ENCODE results near the gene MAP3K15. TPM values are rescaled to one million over a fixed set of nuclear protein-coding genes. Genes with fewer than 3 reads are reported as not detected.

Gene MAP3K15
- total and polyA plus RNA-seq, 2 experiments from 2014 or later = 0.33 to 0.48 TPM

DNA sequence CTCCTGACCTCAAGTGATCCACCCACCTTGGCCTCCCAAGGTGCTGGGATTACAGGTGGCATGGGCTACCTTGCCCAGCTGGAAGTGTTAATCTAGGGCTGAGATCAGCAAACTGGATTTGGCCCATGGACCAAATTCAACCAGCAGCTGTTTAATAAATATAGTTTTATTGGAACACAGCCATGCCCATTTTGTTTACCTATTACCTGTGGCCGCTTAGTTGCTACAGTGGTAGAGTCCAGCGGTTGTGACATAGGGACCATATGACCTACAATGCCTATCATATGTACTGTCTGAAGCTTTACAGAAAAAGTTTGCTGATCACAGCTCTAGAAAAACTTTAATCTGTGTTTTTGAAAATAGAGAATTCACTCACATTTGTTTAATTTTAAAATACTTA lies 188.7 kb downstream of the MAP3K15 start:
- Histone ChIP-seq H2AFZ (no peak overlapping the region), H3K9me2 (replicated peaks; ENCODE audit: insufficient read depth) (no peaks in the 10 kb centered on the region), H3K9me3 (ENCODE audit: low read depth) (no peaks in the 10 kb centered on the region), H3K4me1 (ENCODE audit: insufficient read depth) (no peaks in the 10 kb centered on the region), H3K36me3 (replicated peaks; ENCODE audit: insufficient read depth, low read depth) (no peaks in the 10 kb centered on the region), H3K4me2 (no peak overlapping the region), H3K27ac (no peak overlapping the region), H3K27me3 (no peaks in the 10 kb centered on the region), H3K79me2 (no peaks in the 10 kb centered on the region), H4K20me1 (ENCODE audit: insufficient read depth, poor library complexity, severe bottlenecking) (no peaks in the 10 kb centered on the region), H3K4me3 (no peak overlapping the region)
- WGBS (ENCODE audit: low lambda C conversion rate, missing lambda C conversion rate) = 83% methylated on average over 2 of the region's 2 CpGs
- no peak for DNase-seq (ENCODE audit: low spot score)
- TF ChIP-seq CTCF (IDR thresholded peaks at IDR 0.05; ENCODE audit: poor library complexity) (no peak), EZH2phosphoT487 (IDR thresholded peaks at IDR 0.05; ENCODE audit: low read depth, severe bottlenecking, unreplicated experiment) (no peak), EZH2 (IDR thresholded peaks at IDR 0.05; ENCODE audit: borderline replicate concordance) (no peak)

Small RNA genes within 50 kb of the gene (small RNA-seq; reads per million reads assigned to genes)
- not detected for gene RF00019

Other genes with a start within 250 kb of the MAP3K15 start
- 119 and 144 TPM in 2 replicates for gene PDHA1, start 171.6 kb downstream of the MAP3K15 start, total RNA-seq
- gene PDHA1, start 171.6 kb downstream of the MAP3K15 start, polyA plus RNA-seq = 396 TPM in 2 replicates